HEK293 (cell line): ENCODE results near the gene TRPV6.

Source experiments
- CTCF ChIP-seq: fragments of 450-650 bp; formaldehyde crosslinking; IDR thresholded peaks from 2 replicates; pipeline ENCODE4 v1.5.1; 2016; ENCODE audit warnings: missing biosample characterization, missing genetic modification characterization
- PRDM4 ChIP-seq: fragments of 450-650 bp; formaldehyde crosslinking; IDR thresholded peaks from 2 replicates; pipeline ENCODE4 v1.5.1; 2017; ENCODE audit warnings: missing biosample characterization, missing genetic modification characterization
- REST ChIP-seq: fragments of 450-650 bp; formaldehyde crosslinking; IDR thresholded peaks from 2 replicates; pipeline ENCODE4 v1.5.1; 2016; ENCODE audit warnings: missing biosample characterization, missing genetic modification characterization
- SETDB1 ChIP-seq: IDR thresholded peaks from one replicate; pipeline ENCODE4 v1.6.1; 2017; ENCODE audit warnings: mild to moderate bottlenecking, low read length, moderate library complexity, mixed read lengths; ENCODE audit not compliant: insufficient read length
- YY1 ChIP-seq: fragments of 450-650 bp; formaldehyde crosslinking; IDR thresholded peaks from 2 replicates; pipeline ENCODE4 v1.5.1; 2018; ENCODE audit warnings: missing biosample characterization, missing genetic modification characterization
- ZNF274 ChIP-seq, 2 experiments: fragments of 200-500 bp in 1 of 2; fragments of 450-650 bp in 1 of 2; sonication (Bioruptor generic) in 1 of 2; formaldehyde crosslinking in 1 of 2; IDR thresholded peaks; 2 replicates each; pipeline versions ENCODE4 v1.5.1 to v1.6.1; 2014 to 2016; ENCODE audit warnings: borderline replicate concordance in 1 of 2, inconsistent platforms in 1 of 2, low read length in 1 of 2, missing biosample characterization in 1 of 2, missing genetic modification characterization in 1 of 2
- ZNF518A ChIP-seq: fragments of 450-650 bp; formaldehyde crosslinking; conservative IDR thresholded peaks from 2 replicates; pipeline ENCODE4 v1.5.1; 2016; ENCODE audit warnings: low read depth, missing biosample characterization, missing genetic modification characterization
- ZNF521 ChIP-seq: fragments of 450-650 bp; formaldehyde crosslinking; IDR thresholded peaks from 2 replicates; pipeline ENCODE4 v1.5.1; 2017; ENCODE audit warnings: missing biosample characterization, mild to moderate bottlenecking, missing genetic modification characterization
- ZNF530 ChIP-seq: fragments of 450-650 bp; formaldehyde crosslinking; IDR thresholded peaks from 2 replicates; pipeline ENCODE4 v1.5.1; 2016; ENCODE audit warnings: low read depth, missing biosample characterization, missing genetic modification characterization
- ZNF549 ChIP-seq: fragments of 450-650 bp; IDR thresholded peaks from 2 replicates; pipeline ENCODE4 v1.5.1; 2018; ENCODE audit warnings: missing biosample characterization, missing genetic modification characterization, mild to moderate bottlenecking, inconsistent platforms, moderate library complexity
- ZNF692 ChIP-seq: fragments of 450-650 bp; formaldehyde crosslinking; IDR thresholded peaks from 2 replicates; pipeline ENCODE4 v1.5.1; 2016; ENCODE audit warnings: missing biosample characterization, missing genetic modification characterization
- ZNF830 ChIP-seq: fragments of 450-650 bp; IDR thresholded peaks from 2 replicates; pipeline ENCODE4 v1.5.0; 2018; ENCODE audit warnings: missing biosample characterization, missing genetic modification characterization, low read depth, mild to moderate bottlenecking, moderate library complexity

- TF ChIP-seq SETDB1 (no peak), CTCF (tag by site-specific recombination) (no peak), ZNF518A (tag by site-specific recombination) (no peak), YY1 (tag by site-specific recombination) (no peak), ZNF521 (tag by site-specific recombination) (no peak), ZNF830 (tag by site-specific recombination) (no peak), ZNF274 (IDR thresholded peaks at IDR 0.05; ENCODE audit: low read length) (no peak), ZNF274 (tag by site-specific recombination; IDR thresholded peaks at IDR 0.05; ENCODE audit: borderline replicate concordance) (no peak), PRDM4 (no peak), ZNF530 (no peak), REST (tag by site-specific recombination) (no peak), ZNF692 (no peak), ZNF549 (tag by site-specific recombination) (no peak)
Observed at GRCh38 chr7:142890874-142891485, 5.4 kb upstream of the TRPV6 start.
